NCI-H69 (cell line): ENCODE results near the gene MPZL2.

ENCODE experiments used
- DNase-seq: peaks from one replicate; lab custom pipeline; 2025; lab: John Stamatoyannopoulos, UW

Gene MPZL2

GRCh38 chr11:118219732-118220131 lies 44.4 kb downstream of the MPZL2 start:
- DNase-seq, result no peak

- DNase-seq, result no peak
Observed at GRCh38 chr11:118219244-118219643, 44.9 kb downstream of the MPZL2 start.

GRCh38 chr11:118217575-118217974 lies 46.5 kb downstream of the MPZL2 start:
- DNase-seq, result no peak

GRCh38 chr11:118216621-118217481 lies 47.2 kb downstream of the MPZL2 start:
- DNase-seq, result no peak

- no peak for DNase-seq
Observed at GRCh38 chr11:118215765-118216164, 48.3 kb downstream of the MPZL2 start.

- no peak for DNase-seq
Observed at GRCh38 chr11:118215262-118215661, 48.8 kb downstream of the MPZL2 start.

GRCh38 chr11:118214210-118214914 lies 49.7 kb downstream of the MPZL2 start:
- DNase-seq, result no peak

GRCh38 chr11:118213781-118214180 lies 50.3 kb downstream of the MPZL2 start:
- DNase-seq, result no peak

- peak; percentile 23 for DNase-seq
Observed at GRCh38 chr11:118213201-118213600, 50.9 kb downstream of the MPZL2 start.

GRCh38 chr11:118212781-118213191 lies 51.3 kb downstream of the MPZL2 start:
- peak; percentile 63 for DNase-seq

GRCh38 chr11:118212131-118212725 lies 51.9 kb downstream of the MPZL2 start:
- DNase-seq, result no peak

GRCh38 chr11:118211006-118211405 lies 53.1 kb downstream of the MPZL2 start:
- DNase-seq, result peak; percentile 55

GRCh38 chr11:118210323-118210722 lies 53.8 kb downstream of the MPZL2 start:
- no peak for DNase-seq

- DNase-seq, result no peak
Observed at GRCh38 chr11:118209033-118209432, 55.1 kb downstream of the MPZL2 start.

GRCh38 chr11:118207079-118207478 lies 57.0 kb downstream of the MPZL2 start:
- no peak for DNase-seq

- no peak for DNase-seq
Observed at GRCh38 chr11:118206391-118207031, 57.6 kb downstream of the MPZL2 start.

GRCh38 chr11:118205606-118206378 lies 58.3 kb downstream of the MPZL2 start:
- no peak for DNase-seq
